ENCODE results near the gene VWA5B1. TPM values are rescaled to one million over a fixed set of nuclear protein-coding genes. Genes with fewer than 3 reads are reported as not detected.

Gene VWA5B1
- polyA plus RNA-seq, 6 donors from 2014 or later, result not detected

DNA sequence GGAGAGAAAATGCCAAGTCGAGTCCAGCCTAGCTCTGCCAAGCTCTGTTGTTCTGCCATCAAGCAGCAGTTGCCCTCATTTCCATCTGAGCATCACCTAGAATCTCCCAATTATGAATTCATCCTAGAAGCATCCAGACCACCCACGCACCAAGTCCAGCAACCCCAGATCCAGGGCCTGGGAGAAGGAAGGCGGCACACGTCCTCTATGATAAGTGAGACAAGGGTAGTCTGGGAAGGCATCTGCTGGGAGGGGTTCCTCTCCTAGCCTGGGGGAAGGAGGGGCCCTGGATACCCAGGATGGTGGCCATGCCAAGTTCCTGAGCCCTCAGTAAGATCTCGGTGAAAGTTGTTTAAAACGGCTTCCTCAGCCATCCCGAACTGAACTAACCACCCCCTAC lies 70.7 kb downstream of the VWA5B1 start:
- Mint-ChIP-seq H3K27ac (no peak overlapping the region), H3K4me3 (no peak overlapping the region), H3K27me3 (peaks cover 58 to 80% (median 75%) of the 10 kb centered on the region in 3 donors), H3K4me1 (peaks cover 0 to 6% (median 4%) of the 10 kb centered on the region in 3 donors), H3K9me3 (no peaks in the 10 kb centered on the region), H3K36me3 (no peaks in the 10 kb centered on the region)
- ATAC-seq (ENCODE audit: low read depth in 2 of 2) (no peak), DNase-seq (no peak)

DNA sequence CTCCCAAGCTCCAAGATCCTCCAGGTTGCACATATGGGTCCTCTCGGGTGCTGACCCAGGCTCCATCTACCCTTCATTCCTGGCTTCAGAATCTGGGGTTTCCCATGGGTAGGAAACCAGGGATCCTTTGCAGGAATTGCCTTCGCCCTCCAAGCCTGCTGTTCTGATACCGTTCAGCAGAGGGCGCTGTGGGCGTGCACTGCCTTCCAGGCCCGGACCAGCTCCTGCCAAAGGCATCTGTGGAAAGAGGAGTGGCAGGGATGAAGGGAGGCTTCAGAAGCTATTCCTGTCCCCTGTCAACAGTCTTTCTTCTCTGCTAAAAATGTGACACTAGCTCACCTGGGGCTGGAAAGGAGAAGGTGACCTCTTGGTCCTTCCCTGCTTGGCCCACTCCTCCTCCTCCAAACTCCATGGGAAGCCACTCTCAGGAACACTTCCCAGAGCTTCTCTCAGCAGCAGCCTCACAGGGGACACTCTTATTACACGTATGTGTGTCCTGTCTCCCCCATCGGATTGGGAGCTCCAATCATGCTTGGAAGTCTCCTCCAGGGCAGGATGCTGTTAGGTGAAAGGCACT lies 71.2 kb downstream of the VWA5B1 start:
- Mint-ChIP-seq H3K36me3 (peaks cover 0 to 2% of the 10 kb centered on the region in 2 donors), H3K4me3 (no peak overlapping the region), H3K9me3 (no peaks in the 10 kb centered on the region), H3K27ac (no peak overlapping the region), H3K4me1 (peaks cover 0 to 10% (median 4%) of the 10 kb centered on the region in 3 donors), H3K27me3 (peaks cover 58 to 82% (median 77%) of the 10 kb centered on the region in 3 donors)
- DNase-seq, result no peak
- ATAC-seq (ENCODE audit: low read depth in 2 of 2), result no peak

DNA sequence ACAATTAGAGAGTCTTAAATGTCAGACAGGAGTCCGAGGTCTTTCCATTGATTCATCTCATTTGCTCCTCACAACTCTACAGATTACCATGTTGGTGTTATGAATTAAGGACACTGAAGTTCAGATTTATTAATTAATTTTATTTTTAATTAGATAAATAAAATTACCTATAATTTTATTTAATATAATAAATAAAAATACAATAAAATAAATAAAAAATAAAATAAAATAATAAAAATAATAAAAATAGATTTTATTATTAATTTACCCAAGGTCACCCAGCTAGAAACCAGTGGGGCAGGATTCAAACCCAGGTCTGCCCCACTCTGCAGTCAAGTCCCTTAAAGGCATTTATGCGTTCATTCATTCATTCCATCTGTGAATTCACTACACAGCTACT lies 72.2 kb downstream of the VWA5B1 start:
- peaks cover 0 to 3% (median 0%) of the 10 kb centered on the region in 7 donors for H3K9me3 Mint-ChIP-seq
- no peak overlapping the region for H3K4me3 Mint-ChIP-seq
- H3K27ac Mint-ChIP-seq, result no peak overlapping the region
- H3K27me3 Mint-ChIP-seq, result peaks cover 63 to 92% (median 87%) of the 10 kb centered on the region in 3 donors
- DNase-seq (no peak), ATAC-seq (ENCODE audit: low read depth in 2 of 2) (no peak)
- H3K36me3 Mint-ChIP-seq, result peaks cover 0 to 8% of the 10 kb centered on the region in 2 donors
- H3K4me1 Mint-ChIP-seq, result peaks cover 9 to 15% (median 9%) of the 10 kb centered on the region in 3 donors

DNA sequence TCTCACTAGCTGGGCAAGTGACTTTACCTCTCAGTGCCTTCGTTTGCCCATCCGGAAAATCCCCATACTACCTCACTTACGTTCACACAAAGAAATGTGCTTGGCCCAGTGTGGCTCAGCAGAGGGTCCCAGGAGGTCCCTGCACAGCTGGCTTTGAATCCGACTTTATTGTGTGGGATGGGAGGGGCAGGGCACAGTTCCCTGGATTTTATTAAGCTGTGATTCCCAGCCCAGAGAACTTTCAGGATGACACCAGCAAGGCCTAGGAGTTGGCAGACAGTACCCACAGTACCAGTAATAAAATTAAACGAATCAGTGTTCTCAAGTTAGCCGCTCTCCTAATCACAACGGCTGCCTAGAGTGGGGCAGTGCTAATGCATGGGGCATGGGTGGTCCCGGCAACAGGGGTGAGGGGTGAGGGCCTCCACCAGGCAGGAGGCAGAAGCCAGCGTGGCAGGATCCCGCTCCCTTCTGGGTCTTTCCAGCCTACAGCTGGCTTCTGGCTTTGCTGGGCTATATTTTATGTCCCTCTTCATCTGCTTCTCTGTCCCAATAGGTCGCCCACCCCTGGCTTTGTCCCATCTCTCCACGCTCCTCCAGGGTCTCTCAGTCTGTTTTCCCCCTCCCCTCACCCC lies 74.9 kb downstream of the VWA5B1 start:
- Mint-ChIP-seq H3K9me3 (peaks cover 0 to 3% (median 0%) of the 10 kb centered on the region in 7 donors), H3K27ac (no peak overlapping the region), H3K4me3 (peak overlapping the region in 2 of 8 donors; percentile 47 to 59), H3K4me1 (peaks cover 7 to 10% (median 9%) of the 10 kb centered on the region in 3 donors), H3K36me3 (peaks cover 4 to 8% of the 10 kb centered on the region in 2 donors), H3K27me3 (peaks cover 58 to 88% (median 81%) of the 10 kb centered on the region in 3 donors)
- DNase-seq, result no peak
- ATAC-seq (ENCODE audit: low read depth in 2 of 2), result no peak

DNA sequence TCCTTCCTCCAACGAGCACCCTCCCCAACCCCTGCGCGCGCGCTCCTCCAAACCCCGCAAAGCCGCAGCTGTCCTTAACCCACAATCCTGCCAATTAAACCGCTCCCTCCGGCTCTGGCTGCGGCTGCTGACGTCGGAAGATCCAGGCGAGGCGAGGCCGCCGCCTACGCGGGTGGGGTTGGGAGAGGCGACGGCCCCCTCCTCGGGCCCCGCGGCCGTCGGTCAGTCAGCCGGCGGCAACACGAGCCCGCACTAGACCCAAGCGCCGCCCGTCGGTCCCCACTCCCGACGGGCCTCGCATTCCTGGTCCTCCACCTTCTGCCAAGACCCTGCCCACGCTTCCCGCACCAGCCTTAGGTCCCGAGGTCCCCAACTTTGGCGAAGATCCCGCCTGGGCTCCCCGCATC lies 75.4 kb downstream of the VWA5B1 start:
- peaks cover 4 to 8% of the 10 kb centered on the region in 2 donors for H3K36me3 Mint-ChIP-seq
- H3K4me3 Mint-ChIP-seq, result peak overlapping the region in 1 of 8 donors; percentile 59
- DNase-seq, result no peak
- peaks cover 58 to 89% (median 78%) of the 10 kb centered on the region in 3 donors for H3K27me3 Mint-ChIP-seq
- H3K27ac Mint-ChIP-seq, result no peak overlapping the region
- no peak for ATAC-seq (ENCODE audit: low read depth in 2 of 2)
- peaks cover 7 to 10% (median 9%) of the 10 kb centered on the region in 3 donors for H3K4me1 Mint-ChIP-seq
- peaks cover 0 to 3% (median 0%) of the 10 kb centered on the region in 7 donors for H3K9me3 Mint-ChIP-seq

DNA sequence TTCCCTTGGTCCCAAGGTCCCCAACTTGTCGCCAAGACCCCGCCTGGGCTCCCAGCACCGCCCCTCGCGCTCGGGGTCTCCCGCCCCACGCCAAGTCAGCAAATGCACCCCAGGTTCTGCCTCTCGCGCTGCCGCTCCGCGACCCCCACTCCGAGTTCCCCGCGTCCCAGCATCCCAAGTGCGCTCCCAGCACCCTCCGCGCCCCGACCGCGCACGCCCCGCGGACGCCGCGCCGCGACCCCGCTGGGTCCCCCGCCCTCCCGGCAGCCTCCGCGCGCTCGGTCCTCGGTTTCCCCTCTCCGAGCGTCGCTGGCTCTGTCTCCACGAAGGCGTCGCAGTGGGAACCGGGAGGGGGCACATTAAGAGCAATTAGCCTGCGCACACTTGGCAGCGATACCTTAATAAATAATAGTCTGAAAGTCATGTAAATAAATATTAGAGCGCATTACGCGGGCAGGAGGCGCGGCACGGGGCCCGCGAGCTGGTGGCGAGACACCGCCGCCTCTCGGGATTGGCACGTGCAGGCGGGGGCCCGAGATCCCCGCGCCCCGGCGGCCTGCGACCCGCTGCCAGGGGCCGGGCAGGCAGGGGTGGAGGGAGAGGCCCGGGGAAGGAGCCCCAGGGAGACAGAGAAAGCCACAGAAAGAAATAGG lies 75.9 kb downstream of the VWA5B1 start:
- Mint-ChIP-seq H3K4me3 (peak overlapping the region in 1 of 8 donors; percentile 49), H3K36me3 (peaks cover 4 to 8% of the 10 kb centered on the region in 2 donors), H3K27me3 (peaks cover 53 to 93% (median 73%) of the 10 kb centered on the region in 3 donors), H3K27ac (no peak overlapping the region), H3K4me1 (peaks cover 7 to 10% (median 9%) of the 10 kb centered on the region in 3 donors), H3K9me3 (peaks cover 0 to 3% (median 0%) of the 10 kb centered on the region in 7 donors)
- no peak for DNase-seq
- no peak for ATAC-seq (ENCODE audit: low read depth in 2 of 2)

DNA sequence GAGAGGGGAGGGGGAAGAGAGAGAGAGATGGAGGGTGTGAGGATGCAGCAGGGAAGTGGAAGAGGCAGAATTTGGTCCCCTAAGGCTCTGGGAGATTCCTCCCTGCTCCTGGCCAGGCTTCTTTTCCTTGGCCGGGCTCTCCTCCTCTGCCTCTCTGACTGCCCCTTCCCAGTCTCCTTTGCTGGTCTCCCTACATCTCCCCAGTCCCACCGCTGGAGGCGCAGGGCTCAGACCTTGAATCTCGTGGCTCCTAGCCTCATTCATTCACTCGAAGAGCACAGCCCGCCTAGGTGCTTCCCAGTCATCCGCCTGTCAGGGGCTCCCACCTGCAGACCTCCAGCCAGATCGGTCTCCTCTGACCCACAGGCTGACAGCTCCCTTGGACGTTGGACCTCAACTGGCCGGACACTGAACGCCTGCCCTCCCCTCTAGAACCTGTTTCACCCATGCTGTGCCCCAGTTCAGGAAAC lies 76.5 kb downstream of the VWA5B1 start:
- peaks cover 7 to 10% (median 9%) of the 10 kb centered on the region in 3 donors for H3K4me1 Mint-ChIP-seq
- peaks cover 48 to 92% (median 67%) of the 10 kb centered on the region in 3 donors for H3K27me3 Mint-ChIP-seq
- DNase-seq, result no peak
- H3K4me3 Mint-ChIP-seq, result peak overlapping the region in 2 of 8 donors; percentile 35 to 49
- peaks cover 0 to 3% (median 0%) of the 10 kb centered on the region in 7 donors for H3K9me3 Mint-ChIP-seq
- no peak for ATAC-seq (ENCODE audit: low read depth in 2 of 2)
- H3K27ac Mint-ChIP-seq, result no peak overlapping the region
- H3K36me3 Mint-ChIP-seq, result peaks cover 4 to 8% of the 10 kb centered on the region in 2 donors

DNA sequence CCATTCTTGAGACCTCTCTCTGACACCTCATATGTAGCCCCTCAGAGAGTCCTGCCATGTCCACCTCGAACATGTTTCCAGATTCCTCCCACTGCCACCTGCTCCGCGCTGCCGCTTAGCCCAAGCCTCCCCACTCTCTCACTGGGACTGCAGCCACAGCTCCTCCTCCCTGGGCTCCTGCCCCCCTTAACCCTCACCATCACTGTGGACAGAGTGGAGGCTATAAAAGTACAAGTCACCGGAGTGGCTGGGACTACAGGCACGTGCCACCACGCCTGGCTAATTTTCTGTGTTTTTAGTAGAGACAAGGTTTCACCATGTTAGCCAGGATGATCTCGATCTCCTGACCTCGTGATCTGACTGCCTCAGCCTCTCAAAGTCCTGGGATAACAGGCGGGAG lies 77.0 kb downstream of the VWA5B1 start:
- Mint-ChIP-seq H3K4me1 (peaks cover 7 to 10% (median 9%) of the 10 kb centered on the region in 3 donors), H3K9me3 (peaks cover 0 to 3% (median 0%) of the 10 kb centered on the region in 7 donors), H3K27me3 (peaks cover 43 to 88% (median 63%) of the 10 kb centered on the region in 3 donors), H3K4me3 (peak overlapping the region in 2 of 8 donors; percentile 35 to 49), H3K36me3 (peaks cover 4 to 8% of the 10 kb centered on the region in 2 donors), H3K27ac (no peak overlapping the region)
- DNase-seq (no peak), ATAC-seq (ENCODE audit: low read depth in 2 of 2) (no peak)

DNA sequence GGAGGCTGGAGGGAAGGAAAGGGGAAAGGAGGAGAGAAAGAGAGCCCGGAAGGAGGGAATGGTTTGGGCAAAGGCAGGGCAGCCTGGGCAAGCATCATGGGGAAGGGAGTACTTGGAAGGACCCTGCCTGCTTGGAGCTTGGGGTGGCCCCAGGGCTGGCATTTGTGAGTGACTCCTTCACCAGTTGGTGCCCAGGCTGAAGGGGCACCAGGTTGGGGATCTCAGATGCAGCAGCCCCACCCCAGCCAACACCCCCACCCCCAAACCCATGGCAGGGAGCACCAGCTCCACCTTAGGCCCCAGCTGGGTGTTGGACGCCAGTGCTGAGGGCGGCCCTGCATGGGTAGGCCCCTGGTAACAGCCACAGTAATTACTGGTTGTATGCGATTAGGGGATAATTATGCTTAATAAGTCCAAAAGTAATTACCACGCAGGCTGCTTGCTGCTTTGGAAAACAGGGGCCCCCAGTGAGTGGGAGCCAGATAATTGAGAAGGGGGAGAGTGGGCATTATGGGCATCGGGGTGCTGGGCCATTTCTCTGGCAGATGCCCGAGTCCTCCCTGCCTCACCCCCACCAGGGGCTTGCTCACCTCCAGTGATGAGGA lies 78.3 kb downstream of the VWA5B1 start:
- no peak overlapping the region for H3K4me3 Mint-ChIP-seq
- no peak overlapping the region for H3K27ac Mint-ChIP-seq
- H3K27me3 Mint-ChIP-seq, result peaks cover 37 to 90% (median 59%) of the 10 kb centered on the region in 3 donors
- no peak for DNase-seq
- no peak for ATAC-seq (ENCODE audit: low read depth in 2 of 2)
- peaks cover 9 to 13% (median 10%) of the 10 kb centered on the region in 3 donors for H3K4me1 Mint-ChIP-seq
- peaks cover 4 to 8% of the 10 kb centered on the region in 2 donors for H3K36me3 Mint-ChIP-seq
- peaks cover 0 to 3% (median 0%) of the 10 kb centered on the region in 7 donors for H3K9me3 Mint-ChIP-seq

DNA sequence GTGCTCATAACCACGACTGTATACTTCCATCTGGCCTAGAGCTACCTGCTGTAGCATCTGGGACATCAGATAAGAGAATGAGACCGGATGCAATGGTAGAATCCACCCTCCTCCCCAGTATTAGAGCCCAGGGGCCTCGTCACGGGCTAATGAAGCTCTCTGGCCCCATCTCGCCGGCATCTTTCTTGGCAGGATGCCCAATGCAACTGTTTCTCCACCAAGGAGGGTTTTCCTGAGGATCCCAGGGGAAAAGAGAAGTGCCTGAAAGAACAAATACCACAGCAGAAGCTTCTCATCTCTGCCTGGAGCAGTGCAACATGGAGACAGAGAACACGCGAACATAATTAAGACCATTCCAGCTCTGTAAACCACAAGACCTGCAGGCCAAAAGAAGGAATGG lies 80.0 kb downstream of the VWA5B1 start:
- ATAC-seq (ENCODE audit: low read depth in 2 of 2) (no peak), DNase-seq (no peak)
- H3K27ac Mint-ChIP-seq, result no peak overlapping the region
- peaks cover 9 to 13% (median 10%) of the 10 kb centered on the region in 3 donors for H3K4me1 Mint-ChIP-seq
- peaks cover 0 to 3% (median 0%) of the 10 kb centered on the region in 7 donors for H3K9me3 Mint-ChIP-seq
- peaks cover 4 to 8% of the 10 kb centered on the region in 2 donors for H3K36me3 Mint-ChIP-seq
- no peak overlapping the region for H3K4me3 Mint-ChIP-seq
- H3K27me3 Mint-ChIP-seq, result peaks cover 27 to 80% (median 45%) of the 10 kb centered on the region in 3 donors

DNA sequence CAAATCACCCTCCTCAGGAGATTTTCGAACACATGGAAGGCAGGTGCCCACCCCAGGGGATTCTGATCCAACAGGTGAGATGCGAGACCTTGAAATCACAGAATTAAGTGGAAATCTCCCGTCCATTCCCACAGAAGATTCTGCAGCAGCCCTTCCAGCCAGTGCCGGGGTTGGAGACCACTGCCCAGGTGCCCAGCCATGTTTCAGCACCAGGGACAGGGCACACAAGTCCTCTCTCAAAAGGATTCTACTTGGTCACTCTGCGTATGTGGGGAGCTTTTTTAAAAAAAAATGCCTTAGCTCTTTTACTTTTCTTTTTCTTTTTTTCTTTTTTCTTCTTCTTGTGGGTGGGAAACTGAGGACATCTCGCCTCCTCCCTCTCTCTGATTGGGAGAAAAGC lies 80.7 kb downstream of the VWA5B1 start:
- peaks cover 33 to 79% (median 44%) of the 10 kb centered on the region in 3 donors for H3K27me3 Mint-ChIP-seq
- DNase-seq, result no peak

DNA sequence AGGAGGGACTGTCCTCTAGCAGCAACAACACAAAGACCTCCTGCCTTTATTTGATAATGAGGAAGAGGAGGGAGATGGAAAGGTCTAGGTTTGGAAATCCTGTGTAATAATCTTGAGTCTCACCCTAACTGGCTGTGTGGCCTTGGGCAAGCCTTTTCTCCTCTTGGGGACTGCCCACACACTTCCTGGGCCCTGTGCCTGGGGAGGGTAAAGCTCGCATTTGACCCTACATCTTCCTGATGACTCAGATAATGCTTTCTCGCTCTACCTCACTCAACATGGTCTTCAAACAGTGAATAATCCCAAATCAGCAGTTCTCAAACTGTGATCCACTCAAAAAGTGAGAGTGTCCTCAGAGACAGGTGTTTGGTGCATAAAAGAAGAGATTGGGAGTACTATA lies 81.2 kb downstream of the VWA5B1 start:
- peaks cover 4 to 6% of the 10 kb centered on the region in 2 donors for H3K36me3 Mint-ChIP-seq
- DNase-seq (no peak), ATAC-seq (ENCODE audit: low read depth in 2 of 2) (no peak)
- peaks cover 36 to 76% (median 42%) of the 10 kb centered on the region in 3 donors for H3K27me3 Mint-ChIP-seq
- H3K9me3 Mint-ChIP-seq, result peaks cover 0 to 3% (median 0%) of the 10 kb centered on the region in 7 donors
- no peak overlapping the region for H3K4me3 Mint-ChIP-seq
- H3K27ac Mint-ChIP-seq, result no peak overlapping the region
- peaks cover 7 to 10% (median 9%) of the 10 kb centered on the region in 3 donors for H3K4me1 Mint-ChIP-seq

More for the DNA sequence above, 80.7 kb downstream of the VWA5B1 start:
- H3K36me3 Mint-ChIP-seq, result peaks cover 4 to 8% of the 10 kb centered on the region in 2 donors
- H3K4me1 Mint-ChIP-seq, result peaks cover 7 to 13% (median 10%) of the 10 kb centered on the region in 3 donors
- H3K27ac Mint-ChIP-seq, result no peak overlapping the region
- no peak overlapping the region for H3K4me3 Mint-ChIP-seq
- ATAC-seq (ENCODE audit: low read depth in 2 of 2), result no peak
- peaks cover 0 to 3% (median 0%) of the 10 kb centered on the region in 7 donors for H3K9me3 Mint-ChIP-seq

DNA sequence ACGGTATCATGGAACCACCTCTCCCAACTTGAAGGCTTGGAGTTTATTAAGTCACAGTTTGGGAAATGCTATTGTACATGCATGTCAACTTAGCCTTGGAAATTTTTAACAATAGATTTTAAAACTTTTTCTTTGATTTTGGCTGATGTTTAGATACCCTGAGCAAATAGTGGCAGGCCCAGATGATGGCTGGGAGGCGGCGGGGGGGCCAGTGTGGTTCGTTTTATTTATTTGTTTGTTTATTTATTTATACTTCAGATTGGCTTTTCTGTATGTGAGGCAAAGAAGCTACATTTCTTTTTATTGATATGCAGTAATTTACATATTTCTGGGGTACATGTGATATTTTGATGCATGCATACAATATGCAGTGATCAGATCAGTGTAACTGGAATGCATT lies 82.0 kb downstream of the VWA5B1 start:
- peaks cover 3 to 4% (median 3%) of the 10 kb centered on the region in 3 donors for H3K4me1 Mint-ChIP-seq
- ATAC-seq (ENCODE audit: low read depth in 2 of 2) (no peak), DNase-seq (no peak)
- H3K9me3 Mint-ChIP-seq, result no peaks in the 10 kb centered on the region
- peaks cover 36 to 76% (median 42%) of the 10 kb centered on the region in 3 donors for H3K27me3 Mint-ChIP-seq
- H3K4me3 Mint-ChIP-seq, result no peak overlapping the region
- peaks cover 0 to 4% of the 10 kb centered on the region in 2 donors for H3K36me3 Mint-ChIP-seq
- H3K27ac Mint-ChIP-seq, result peak overlapping the region in 1 of 6 donors; percentile 22

All from naive B cell (primary cell).